ENCODE measurements around the gene TRAF2. TPM values are rescaled to one million over a fixed set of nuclear protein-coding genes. Genes with fewer than 3 reads are reported as not detected.
A peak's percentile ranks its signal among the peaks of the same experiment; 100 is the strongest.

The TRAF2 gene
- total RNA-seq, 1 donor from 2014 or later, result 10.0 TPM

GRCh38 chr9:136921307-136921706 lies 35.0 kb downstream of the TRAF2 start:
- DNase-seq, result no peak
- Histone ChIP-seq H3K27me3 (ENCODE audit: low read depth) (no peaks in the 10 kb centered on the region), H3K9me3 (replicated peaks) (no peaks in the 10 kb centered on the region), H3K4me3 (peak overlapping the region; percentile 4), H3K4me1 (peaks cover 52% of the 10 kb centered on the region), H3K36me3 (peaks cover 54% of the 10 kb centered on the region), H3K27ac (replicated peaks) (peak overlapping the region; percentile 81)
- TF ChIP-seq CTCF (IDR thresholded peaks at IDR 0.05; ENCODE audit: borderline replicate concordance), result no peak
- intact Hi-C loops (cut with micrococcal nuclease), result loop anchor here (10.0 kb wide), 1 partner anchor 57 kb away; the partner anchor contains the start of gene EDF1

GRCh38 chr9:136921718-136922117 lies 35.4 kb downstream of the TRAF2 start:
- no peaks in the 10 kb centered on the region for H3K9me3 ChIP-seq (replicated peaks)
- H3K27ac ChIP-seq (replicated peaks), result peak overlapping the region; percentile 81
- H3K4me1 ChIP-seq, result peaks cover 56% of the 10 kb centered on the region
- no peaks in the 10 kb centered on the region for H3K27me3 ChIP-seq (ENCODE audit: low read depth)
- peak overlapping the region; percentile 4 for H3K4me3 ChIP-seq
- TF ChIP-seq CTCF (IDR thresholded peaks at IDR 0.05; ENCODE audit: borderline replicate concordance), result no peak
- DNase-seq, result no peak
- intact Hi-C loops (cut with micrococcal nuclease), result loop anchor here (10.0 kb wide), 1 partner anchor 57 kb away; the partner anchor contains the start of gene EDF1
- H3K36me3 ChIP-seq, result peaks cover 50% of the 10 kb centered on the region

GRCh38 chr9:136922540-136922939 lies 36.2 kb downstream of the TRAF2 start:
- DNase-seq, result no peak
- Histone ChIP-seq H3K9me3 (replicated peaks) (no peaks in the 10 kb centered on the region), H3K27ac (replicated peaks) (peak overlapping the region; percentile 81), H3K27me3 (ENCODE audit: low read depth) (no peaks in the 10 kb centered on the region), H3K4me1 (peaks cover 64% of the 10 kb centered on the region), H3K36me3 (peaks cover 42% of the 10 kb centered on the region), H3K4me3 (no peak overlapping the region)
- intact Hi-C loops (cut with micrococcal nuclease), result loop anchor here (10.0 kb wide), 1 partner anchor 58 kb away; the partner anchor contains the start of gene EDF1
- TF ChIP-seq CTCF (IDR thresholded peaks at IDR 0.05; ENCODE audit: borderline replicate concordance), result no peak

- no peak for DNase-seq
- peaks cover 34% of the 10 kb centered on the region for H3K36me3 ChIP-seq
- intact Hi-C loops (cut with micrococcal nuclease), result loop anchor here (10.0 kb wide), 1 partner anchor 59 kb away; the partner anchor contains the start of gene EDF1
- no peak overlapping the region for H3K4me3 ChIP-seq
- H3K27ac ChIP-seq (replicated peaks), result peak overlapping the region; percentile 74
- no peaks in the 10 kb centered on the region for H3K27me3 ChIP-seq (ENCODE audit: low read depth)
- peaks cover 78% of the 10 kb centered on the region for H3K4me1 ChIP-seq
- no peak for TF ChIP-seq CTCF (IDR thresholded peaks at IDR 0.05; ENCODE audit: borderline replicate concordance)
- no peaks in the 10 kb centered on the region for H3K9me3 ChIP-seq (replicated peaks)
Observed at GRCh38 chr9:136923881-136924280, 37.6 kb downstream of the TRAF2 start.

GRCh38 chr9:136925414-136926153 lies 39.3 kb downstream of the TRAF2 start:
- Histone ChIP-seq H3K9me3 (replicated peaks) (no peaks in the 10 kb centered on the region), H3K4me1 (peaks cover 94% of the 10 kb centered on the region), H3K4me3 (no peak overlapping the region), H3K27ac (replicated peaks) (peak overlapping the region; percentile 74), H3K36me3 (peaks cover 25% of the 10 kb centered on the region), H3K27me3 (ENCODE audit: low read depth) (no peaks in the 10 kb centered on the region)
- DNase-seq, result peak; percentile 58
- intact Hi-C loops (cut with micrococcal nuclease), result loop anchor here (10.0 kb wide), 1 partner anchor 61 kb away; the partner anchor contains the start of gene EDF1
- TF ChIP-seq CTCF (IDR thresholded peaks at IDR 0.05; ENCODE audit: borderline replicate concordance), result peak; percentile 32
